Caco-2 (cell line): Measurements from ENCODE around the gene TENM4. TPM values are rescaled to one million over a fixed set of nuclear protein-coding genes. Genes with fewer than 3 reads are reported as not detected.

Source experiments
- BruUV-seq: library from RNA; stranded (reverse); fragments of 400-500 nt; replicated peaks from 2 replicates; lab custom pipeline; 2021; lab: Mats Ljungman, UMichigan
- CTCF ChIA-PET: fragments of 300-600 bp; sonication (Branson Sonifier 250); formaldehyde crosslinking; loops from one replicate; lab custom pipeline; 2022; ENCODE audit warnings: antibody characterized with exemption; lab: Charles Lee
- POLR2A ChIA-PET: fragments of 300-600 bp; sonication (Branson Sonifier 250); formaldehyde crosslinking; loops from one replicate; lab custom pipeline; 2022; ENCODE audit warnings: antibody characterized with exemption; lab: Charles Lee
- DNase-seq, 2 experiments: peaks; one replicate each; pipeline versions ENCODE4 v3.0.0 to v3.0.0-alpha.2; 2020 to 2022
- H3K27me3 ChIP-seq: replicated peaks from 2 replicates; pipeline ENCODE4 v1.6.0; 2011; ENCODE audit warnings: low read length; ENCODE audit not compliant: control insufficient read depth, insufficient read depth
- H3K36me3 ChIP-seq: 2 replicates; pipeline ENCODE4 v1.5.1; 2011; ENCODE audit warnings: low read length; ENCODE audit not compliant: control insufficient read depth, insufficient read depth
- H3K4me1 ChIP-seq: fragments of 250-450 bp; sonication (Bioruptor Pico); 2 replicates; pipeline ENCODE4 v1.5.1; 2020; ENCODE audit warnings: mild to moderate bottlenecking
- H3K4me3 ChIP-seq: 2 replicates; pipeline ENCODE4 v1.5.1; 2011; ENCODE audit warnings: low read depth, mild to moderate bottlenecking, control low read depth, low read length
- H3K9me3 ChIP-seq: fragments of 250-450 bp; sonication (Bioruptor Pico); 2 replicates; pipeline ENCODE4 v1.5.1; 2020; ENCODE audit warnings: mild to moderate bottlenecking, moderate library complexity
- H3K27ac Mint-ChIP-seq: one replicate; pipeline ENCODE4 v1.8.0; 2022; ENCODE audit warnings: mixed read lengths; ENCODE audit not compliant: unreplicated experiment
- H3K27me3 Mint-ChIP-seq: one replicate; pipeline ENCODE4 v1.8.0; 2022; ENCODE audit warnings: mixed read lengths; ENCODE audit not compliant: insufficient read depth, unreplicated experiment
- H3K36me3 Mint-ChIP-seq: one replicate; pipeline ENCODE4 v1.8.0; 2022; ENCODE audit warnings: mild to moderate bottlenecking, mixed read lengths; ENCODE audit not compliant: insufficient read depth, unreplicated experiment
- H3K4me1 Mint-ChIP-seq: one replicate; pipeline ENCODE4 v1.8.0; 2022; ENCODE audit warnings: low read depth, mixed read lengths; ENCODE audit not compliant: unreplicated experiment
- H3K4me3 Mint-ChIP-seq: one replicate; pipeline ENCODE4 v1.8.0; 2022; ENCODE audit warnings: mild to moderate bottlenecking, moderate library complexity, mixed read lengths; ENCODE audit not compliant: unreplicated experiment
- H3K9me3 Mint-ChIP-seq: one replicate; pipeline ENCODE4 v1.8.0; 2022; ENCODE audit warnings: mixed read lengths; ENCODE audit not compliant: unreplicated experiment
- CTCF ChIP-seq, 2 experiments: fragments of 200-600 bp in 1 of 2; IDR thresholded peaks; 1 replicate in 1 of 2; 2 replicates in 1 of 2; pipeline versions ENCODE4 v1.5.1 to v1.8.0; 2011 to 2022; ENCODE audit warnings: antibody characterized with exemption in 1 of 2, control low read depth in 1 of 2, inconsistent platforms in 1 of 2, low read depth in 1 of 2, low read length in 1 of 2, mild to moderate bottlenecking in 1 of 2, moderate library complexity in 1 of 2; ENCODE audit not compliant: insufficient read depth in 1 of 2, severe bottlenecking in 1 of 2, unreplicated experiment in 1 of 2
- intact Hi-C: fragments of 100-400 bp; cut with micrococcal nuclease; formaldehyde crosslinking; loops from one replicate; pipeline ENCODE4 v1.10.0; 2022; ENCODE audit not compliant: unreplicated experiment
- total RNA-seq: library from RNA; stranded (reverse); gene quantifications from 2 replicates; pipeline ENCODE4 v1.2.3, GENCODE V29; 2022

Gene TENM4
- total RNA-seq, 1 experiment from 2014 or later: 1.1 TPM

DNA sequence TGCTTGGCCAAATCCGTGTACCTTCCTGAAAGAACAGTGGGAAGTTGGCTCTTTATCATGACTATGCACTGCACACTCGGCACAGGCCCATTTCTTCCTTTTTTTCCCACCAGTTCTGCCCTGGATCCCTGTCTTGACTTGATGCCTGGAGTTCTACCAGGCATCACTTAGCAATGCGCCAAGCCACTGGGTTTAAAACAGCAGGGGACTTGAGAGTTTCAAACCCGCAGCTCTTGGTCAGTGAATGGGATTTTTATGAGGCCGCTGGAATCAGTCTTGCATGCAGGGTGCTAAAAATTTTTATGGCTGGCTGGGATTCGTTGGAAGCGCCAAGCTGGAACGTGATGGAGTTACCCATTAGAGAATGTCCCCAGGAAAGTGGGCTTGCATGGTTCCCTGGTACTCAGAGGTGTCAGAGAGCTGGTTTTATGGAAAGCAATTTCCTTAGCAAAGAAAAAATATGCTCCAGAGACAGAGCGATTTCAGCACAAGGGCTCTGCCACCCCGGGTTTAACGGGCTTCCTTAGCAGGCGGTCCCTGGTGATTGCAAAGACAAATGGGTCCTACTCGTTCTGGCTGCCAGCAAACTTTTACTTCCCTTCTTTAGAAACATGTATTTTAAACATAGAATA is 432.9 kb downstream of the TENM4 start:
- H3K4me3 Mint-ChIP-seq: no peak overlapping the region
- peaks cover 5% of the 10 kb centered on the region for H3K9me3 Mint-ChIP-seq
- POLR2A ChIA-PET: interaction anchor here (0.6 kb wide), 1 partner anchor 12 kb away, joined by 3 read pairs; no protein-coding TSS in a partner anchor
- no peak overlapping the region for H3K27ac Mint-ChIP-seq
- H3K27me3 ChIP-seq: no peaks in the 10 kb centered on the region; the same call in none of the 2 replicates
- H3K4me3 ChIP-seq: no peak overlapping the region
- H3K4me1 ChIP-seq: no peaks in the 10 kb centered on the region
- no peaks in the 10 kb centered on the region for H3K36me3 ChIP-seq
- no peaks in the 10 kb centered on the region for H3K4me1 Mint-ChIP-seq
- DNase-seq: no peak
- no peaks in the 10 kb centered on the region for H3K36me3 Mint-ChIP-seq
- peaks cover 17% of the 10 kb centered on the region for H3K27me3 Mint-ChIP-seq
- peaks cover 16% of the 10 kb centered on the region; the same call in 1 of the 2 replicates for H3K9me3 ChIP-seq
- intact Hi-C loops: no loop called here
- CTCF ChIA-PET: no interaction called here
- no TSS peak for BruUV-seq
- no peak for TF ChIP-seq CTCF (IDR thresholded peaks at IDR 0.05; ENCODE audit: insufficient read depth in 1 of 2, low read depth in 1 of 2, low read length in 1 of 2, severe bottlenecking in 1 of 2, unreplicated experiment in 1 of 2)

- H3K27ac Mint-ChIP-seq: no peak overlapping the region
- no peak overlapping the region for H3K4me3 Mint-ChIP-seq
- ChIA-PET POLR2A (no interaction called here), CTCF (no interaction called here)
- Histone ChIP-seq H3K9me3 (peaks cover 16% of the 10 kb centered on the region; the same call in 1 of the 2 replicates), H3K27me3 (no peaks in the 10 kb centered on the region; the same call in 1 of the 2 replicates), H3K4me3 (no peak overlapping the region), H3K36me3 (no peaks in the 10 kb centered on the region), H3K4me1 (no peaks in the 10 kb centered on the region)
- no peaks in the 10 kb centered on the region for H3K36me3 Mint-ChIP-seq
- no TSS peak for BruUV-seq
- intact Hi-C loops: no loop called here
- no peak for TF ChIP-seq CTCF (IDR thresholded peaks at IDR 0.05; ENCODE audit: insufficient read depth in 1 of 2, low read depth in 1 of 2, low read length in 1 of 2, severe bottlenecking in 1 of 2, unreplicated experiment in 1 of 2)
- H3K4me1 Mint-ChIP-seq: no peaks in the 10 kb centered on the region
- peaks cover 17% of the 10 kb centered on the region for H3K27me3 Mint-ChIP-seq
- H3K9me3 Mint-ChIP-seq: peaks cover 13% of the 10 kb centered on the region
- no peak for DNase-seq
These were observed 434.0 kb downstream of the TENM4 start for GRCh38 chr11:79006854-79007253.

- peaks cover 15% of the 10 kb centered on the region; the same call in 1 of the 2 replicates for H3K9me3 ChIP-seq
- no peak overlapping the region for H3K4me3 Mint-ChIP-seq
- peaks cover 29% of the 10 kb centered on the region for H3K9me3 Mint-ChIP-seq
- no peaks in the 10 kb centered on the region for H3K36me3 Mint-ChIP-seq
- no peaks in the 10 kb centered on the region for H3K36me3 ChIP-seq
- peaks cover 17% of the 10 kb centered on the region for H3K27me3 Mint-ChIP-seq
- intact Hi-C loops: no loop called here
- TF ChIP-seq CTCF (IDR thresholded peaks at IDR 0.05; ENCODE audit: insufficient read depth in 1 of 2, low read depth in 1 of 2, low read length in 1 of 2, severe bottlenecking in 1 of 2, unreplicated experiment in 1 of 2): no peak
- H3K4me1 ChIP-seq: no peaks in the 10 kb centered on the region
- no TSS peak for BruUV-seq
- ChIA-PET CTCF (no interaction called here), POLR2A (interaction anchor here (0.7 kb wide), 1 partner anchor 12 kb away, joined by 3 read pairs; no protein-coding TSS in a partner anchor)
- H3K4me3 ChIP-seq: no peak overlapping the region
- no peaks in the 10 kb centered on the region for H3K4me1 Mint-ChIP-seq
- no peak overlapping the region for H3K27ac Mint-ChIP-seq
- no peak for DNase-seq
- no peaks in the 10 kb centered on the region; the same call in 1 of the 2 replicates for H3K27me3 ChIP-seq
These were observed 444.8 kb downstream of the TENM4 start for GRCh38 chr11:78996007-78996406.
